NCI-H748 (cell line): ENCODE results near the gene KIRREL1.

Experiments
- DNase-seq: peaks from one replicate; lab custom pipeline; 2025; ENCODE audit not compliant: unreplicated experiment; lab: John Stamatoyannopoulos, UW

KIRREL1 gene

DNA sequence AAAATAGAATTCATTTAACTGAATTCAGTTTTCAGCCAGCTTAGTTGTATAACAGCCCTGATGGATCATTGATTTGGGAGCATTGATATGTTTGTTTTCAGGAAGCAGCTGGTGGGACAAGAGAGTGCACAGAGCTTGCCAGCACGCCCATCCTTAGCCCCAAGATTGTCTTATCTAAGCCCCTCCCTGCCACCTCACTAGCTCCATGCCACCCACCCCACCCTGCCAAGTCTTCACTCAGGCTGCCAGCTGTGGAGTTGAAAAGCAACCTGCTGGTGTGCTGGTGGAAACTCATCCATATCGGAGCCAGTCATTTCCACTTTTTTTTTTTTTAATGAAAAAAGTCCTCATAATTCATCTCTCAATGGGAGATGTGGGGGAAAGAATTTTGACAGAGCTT lies 11.8 kb downstream of the KIRREL1 start:
- no peak for DNase-seq

DNA sequence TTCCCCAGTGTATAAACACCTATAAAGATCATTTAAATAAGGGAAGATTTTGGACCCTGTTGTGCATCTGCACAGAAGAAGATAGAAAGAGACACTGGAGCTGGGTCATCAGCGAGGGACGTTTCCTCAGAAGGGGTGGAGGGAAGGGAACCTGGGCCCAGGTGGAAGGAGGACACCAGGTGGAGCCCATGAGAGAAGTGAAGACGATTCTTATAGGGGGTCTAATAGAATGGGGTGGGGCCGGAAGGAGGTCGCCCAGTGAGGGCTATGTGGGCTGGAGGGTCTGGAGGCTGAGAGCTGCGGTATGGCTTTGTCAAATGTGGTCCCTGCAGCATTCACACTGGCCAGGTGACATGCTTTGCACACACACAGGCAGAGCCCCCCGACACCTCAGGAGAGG lies 13.7 kb downstream of the KIRREL1 start:
- DNase-seq, result no peak

DNA sequence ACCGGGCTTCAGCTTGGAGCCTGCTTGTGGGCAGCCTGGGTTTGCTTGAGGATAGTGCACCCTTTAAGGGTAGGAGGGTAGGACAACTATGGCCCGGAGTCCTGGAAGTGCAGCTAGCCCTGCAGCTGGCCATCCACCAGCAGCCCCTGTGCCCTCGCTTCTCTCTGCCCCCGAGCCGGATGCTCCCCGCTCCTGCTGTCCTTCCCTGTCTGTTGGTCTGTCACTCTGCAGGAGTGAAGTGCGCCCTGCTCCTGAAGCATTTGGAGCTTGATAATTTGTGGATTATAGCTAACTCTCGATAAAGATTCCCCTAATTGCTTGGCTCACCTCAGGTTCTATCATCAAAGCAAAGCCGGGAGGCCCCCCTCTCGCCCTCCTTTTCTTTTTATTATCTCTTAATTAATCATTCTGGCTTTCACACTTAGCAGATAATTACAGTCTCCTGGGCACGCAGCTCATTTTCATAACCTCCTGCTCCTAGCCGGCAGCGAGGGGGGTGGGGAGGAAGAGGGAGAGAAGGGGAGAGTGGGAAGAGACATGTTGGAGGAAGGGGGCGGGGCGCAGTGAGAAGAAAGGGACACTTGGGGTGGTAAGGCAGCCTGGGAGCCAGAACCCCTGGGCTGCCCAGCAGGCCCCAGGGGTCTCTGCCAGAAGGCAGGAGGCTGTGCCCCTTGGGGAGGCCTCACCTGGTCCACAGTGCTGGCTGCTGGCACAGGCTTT lies 14.4 kb downstream of the KIRREL1 start:
- no peak for DNase-seq

DNA sequence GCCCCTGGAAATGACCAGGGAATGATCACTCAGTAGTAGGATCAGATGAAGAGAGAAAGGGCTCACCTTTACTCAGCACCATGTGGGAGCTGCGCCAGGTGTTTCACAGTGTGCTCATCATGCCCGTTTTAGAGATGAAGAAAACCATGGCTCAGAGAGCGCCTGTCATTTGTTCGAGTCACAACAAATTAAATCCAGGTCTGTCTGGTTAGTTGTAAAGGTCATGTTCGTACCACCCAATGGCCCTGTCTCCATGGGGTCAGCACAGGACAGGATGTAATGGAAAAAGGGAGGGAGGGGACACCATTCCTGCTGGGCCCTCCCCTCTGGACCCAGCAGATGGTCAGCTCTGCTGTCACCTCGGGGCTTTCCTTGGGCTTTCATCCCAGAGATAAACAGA lies 15.2 kb downstream of the KIRREL1 start:
- DNase-seq, result no peak

DNA sequence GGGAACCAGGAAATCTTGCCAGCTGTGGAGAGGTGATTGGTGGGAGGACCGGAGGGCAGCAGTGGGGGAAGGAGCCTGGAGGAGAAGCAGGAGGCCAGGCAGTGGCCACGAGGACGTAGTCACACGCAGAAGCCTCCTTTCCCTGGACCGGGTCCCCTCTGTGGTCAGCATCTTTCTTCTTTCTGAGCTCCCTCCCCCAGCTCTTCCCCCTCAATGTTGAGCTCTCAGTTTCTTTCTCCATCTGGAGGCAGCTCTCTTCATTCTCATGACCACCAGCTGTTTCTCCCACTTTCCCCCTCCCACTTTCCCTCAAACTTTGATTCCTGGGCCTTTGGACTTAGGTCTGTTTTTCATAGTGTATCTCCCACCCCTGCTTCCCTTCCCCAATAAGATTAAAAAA lies 18.3 kb downstream of the KIRREL1 start:
- no peak for DNase-seq

DNA sequence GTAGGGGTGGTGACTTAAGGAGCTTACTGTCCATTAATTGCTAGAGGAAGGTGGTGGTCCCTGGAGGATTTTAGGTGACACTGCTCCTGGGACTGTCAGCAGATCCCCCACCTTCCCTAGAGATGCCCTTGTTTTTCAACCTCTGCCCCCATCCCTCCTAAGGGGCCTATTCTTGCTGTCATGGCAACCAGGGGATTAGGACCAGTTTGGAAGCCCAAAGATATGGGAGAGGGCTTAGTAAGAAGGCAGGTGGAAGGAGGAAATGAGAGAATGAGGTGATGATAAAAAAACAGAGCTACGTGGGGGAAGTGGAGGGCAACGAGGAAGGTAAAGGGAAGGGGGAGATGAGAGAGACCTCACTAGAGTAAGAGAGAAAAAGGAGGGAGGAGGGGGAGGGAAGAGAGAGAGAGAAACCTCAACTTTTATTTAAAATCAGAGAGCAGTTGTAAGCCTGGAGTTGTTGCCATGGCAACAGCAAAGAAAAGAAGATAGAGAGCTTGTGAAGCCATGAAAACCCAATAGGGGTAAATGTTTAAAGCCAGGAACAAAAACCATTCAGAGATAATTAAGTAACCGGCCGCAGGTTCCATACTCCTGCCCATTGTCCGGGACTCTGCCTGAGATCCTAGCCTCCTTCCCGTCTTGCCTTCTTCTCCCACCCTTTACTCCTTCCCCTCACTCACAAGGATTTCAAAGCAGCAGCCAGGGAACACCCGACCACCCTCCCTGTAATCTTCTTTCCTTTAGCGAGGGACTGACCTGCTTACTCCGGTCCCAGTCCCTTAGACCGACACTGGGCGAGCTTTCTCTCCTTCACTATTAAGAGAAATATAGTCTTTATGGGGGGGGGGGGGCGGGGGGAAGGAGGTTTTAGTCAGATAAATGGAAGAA lies 20.6 kb downstream of the KIRREL1 start:
- DNase-seq, result peak; percentile 29

DNA sequence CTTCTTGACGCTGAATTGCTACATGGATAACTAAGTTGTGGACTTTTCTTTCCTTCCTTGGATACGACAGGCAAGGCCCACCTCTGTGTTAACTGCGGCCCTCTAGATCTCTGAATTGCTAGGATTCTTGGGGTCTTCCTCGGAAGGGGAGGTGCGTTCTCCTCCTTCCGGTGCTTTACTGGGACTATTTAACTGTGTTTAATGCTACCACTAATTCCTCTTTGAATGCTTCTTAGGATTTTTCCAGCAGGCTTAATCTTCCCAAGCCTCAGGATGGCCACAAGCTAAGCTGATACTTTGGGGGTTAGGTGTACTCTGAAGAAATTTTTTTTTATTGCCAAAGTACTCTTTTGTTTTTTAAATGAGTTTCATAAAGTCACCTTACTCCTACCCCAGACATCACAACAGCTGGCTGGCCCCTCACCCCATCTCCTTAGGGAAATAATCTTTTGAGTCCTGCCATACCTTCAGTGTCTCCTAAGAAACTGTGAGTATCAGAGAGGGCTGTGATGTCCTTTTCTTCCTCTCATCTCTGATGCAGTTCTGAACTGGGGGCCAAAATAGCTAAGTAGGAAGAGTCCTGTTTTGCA lies 21.4 kb downstream of the KIRREL1 start:
- no peak for DNase-seq

DNA sequence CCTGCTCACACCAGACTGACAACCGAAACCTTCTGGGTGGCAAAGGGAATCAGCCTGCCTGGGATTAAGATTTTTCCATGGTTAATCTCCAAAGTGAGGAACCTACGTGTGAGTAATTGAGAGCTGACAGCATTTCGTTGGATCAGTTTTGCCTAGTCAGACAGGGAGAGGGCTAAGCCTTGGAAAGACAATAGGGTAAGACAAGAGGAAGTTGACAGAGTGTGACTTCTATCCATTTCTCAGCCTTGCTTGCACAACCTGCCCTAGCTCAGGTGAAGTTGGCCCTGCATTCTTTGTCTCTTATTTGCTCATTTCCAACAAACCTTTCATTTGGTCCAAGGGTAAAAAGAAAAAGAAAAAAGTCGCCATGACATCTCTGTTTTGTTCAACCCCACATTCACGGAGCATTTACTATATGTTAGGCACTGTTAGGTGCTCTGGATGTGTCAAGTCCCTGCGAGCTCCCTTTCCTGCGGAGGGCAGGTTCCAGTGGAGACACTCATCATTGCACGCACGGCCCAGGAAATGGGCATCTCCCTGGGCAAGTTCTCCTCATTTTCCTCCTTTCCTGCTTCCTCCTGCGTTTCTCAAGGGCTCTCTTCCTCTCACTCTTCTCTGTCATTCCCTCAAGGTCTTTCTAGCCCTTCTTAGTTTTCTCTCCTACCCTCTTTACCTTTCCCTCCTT lies 23.3 kb downstream of the KIRREL1 start:
- no peak for DNase-seq

DNA sequence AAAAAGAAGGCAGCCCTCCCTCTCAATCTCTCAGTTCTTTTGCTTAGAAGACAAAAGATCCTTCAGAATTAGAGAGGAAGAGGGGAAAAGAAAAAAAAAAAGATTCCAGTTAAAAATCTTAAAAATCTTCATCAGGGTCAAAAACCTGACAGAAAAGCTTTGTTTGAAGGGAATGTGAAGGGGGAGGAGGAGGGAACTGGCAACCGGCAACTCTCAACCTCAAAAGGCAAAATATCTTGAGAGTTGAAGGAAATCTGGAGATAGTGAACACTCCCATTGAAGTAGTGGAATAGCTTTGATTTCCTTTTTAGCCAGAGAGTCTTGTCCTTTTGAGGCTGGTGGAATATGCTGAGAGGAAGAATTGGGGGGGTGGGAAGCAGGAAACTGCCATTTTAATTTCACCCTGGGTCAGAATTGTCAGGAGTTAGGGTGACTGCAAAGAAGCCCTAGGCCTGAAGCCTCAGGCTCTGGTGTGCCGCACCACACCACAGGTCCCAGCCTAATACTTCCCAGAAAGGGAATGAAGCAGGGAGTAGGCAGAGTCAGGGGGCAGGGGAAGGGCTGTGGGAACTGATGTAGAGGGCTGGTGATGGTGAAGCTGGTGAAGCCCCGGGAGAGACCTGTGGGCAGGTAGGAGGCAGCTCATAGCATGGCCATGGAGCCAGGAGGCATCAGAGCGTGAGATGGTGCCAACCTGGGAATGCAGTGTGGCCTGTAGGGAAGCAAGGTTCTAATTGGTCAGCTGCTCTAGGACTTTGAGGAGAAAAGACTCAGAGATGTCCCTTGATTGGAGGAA lies 24.6 kb downstream of the KIRREL1 start:
- no peak for DNase-seq

DNA sequence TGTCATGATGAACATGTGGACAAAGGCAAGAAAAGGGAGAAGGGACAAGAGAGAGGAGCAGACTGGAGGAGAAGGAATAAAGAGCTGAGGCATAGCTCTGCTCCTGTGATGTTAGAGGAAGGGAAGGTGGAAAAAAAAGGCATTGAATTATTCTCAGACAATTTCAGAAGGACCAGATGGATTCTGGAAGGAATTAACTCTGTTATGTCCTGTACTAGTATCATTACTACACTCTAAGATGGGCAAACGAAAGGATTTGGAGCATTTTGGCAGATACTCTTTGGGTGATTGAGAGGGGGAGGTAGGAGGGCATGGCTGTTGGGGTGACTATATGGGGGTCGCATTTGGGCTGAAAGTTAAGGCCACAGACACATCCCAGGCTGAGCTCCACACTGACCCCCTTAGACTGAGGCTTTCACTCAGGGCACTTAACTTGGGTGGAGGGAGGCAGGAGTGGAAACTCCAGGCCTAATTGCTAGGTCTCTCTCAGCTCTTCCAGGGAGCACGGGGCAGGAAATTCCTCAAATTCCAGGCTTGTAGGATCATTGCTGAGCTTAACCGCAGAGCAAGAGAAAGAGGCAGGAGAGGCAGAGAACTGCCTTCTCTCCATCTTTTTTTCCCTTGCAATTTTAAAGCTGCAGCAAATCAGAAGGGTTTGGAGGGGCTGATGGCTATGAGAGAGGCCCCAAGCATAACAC lies 25.9 kb downstream of the KIRREL1 start:
- no peak for DNase-seq

DNA sequence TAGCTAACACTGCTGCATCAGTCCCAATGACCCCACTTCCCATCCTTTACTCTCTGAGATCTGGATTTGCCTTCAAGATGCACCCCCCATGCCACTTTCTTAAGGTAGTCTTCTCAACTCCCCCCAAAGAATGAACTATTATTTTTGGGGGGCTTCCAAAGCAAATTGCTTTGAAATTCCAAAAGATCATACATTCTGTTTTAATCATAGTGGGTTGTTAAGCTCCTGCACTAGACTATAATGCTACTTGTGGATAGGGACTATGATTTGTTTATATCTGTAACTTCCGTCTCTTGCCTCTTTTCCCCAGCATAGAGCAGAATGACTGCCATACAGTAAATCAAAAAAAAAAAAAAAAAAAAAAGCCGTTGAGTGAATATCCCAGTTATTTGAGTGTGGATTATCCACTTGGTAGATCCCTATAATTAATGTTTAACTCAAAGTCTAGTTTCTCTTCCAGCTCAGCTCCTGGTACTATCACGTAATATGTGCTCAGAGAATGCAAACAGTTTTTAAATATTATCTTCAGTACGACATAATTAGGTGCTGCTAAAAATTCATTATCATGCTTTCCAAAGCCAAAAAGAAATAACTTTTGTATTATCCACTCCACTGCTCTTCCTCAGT lies 26.9 kb downstream of the KIRREL1 start:
- no peak for DNase-seq

DNA sequence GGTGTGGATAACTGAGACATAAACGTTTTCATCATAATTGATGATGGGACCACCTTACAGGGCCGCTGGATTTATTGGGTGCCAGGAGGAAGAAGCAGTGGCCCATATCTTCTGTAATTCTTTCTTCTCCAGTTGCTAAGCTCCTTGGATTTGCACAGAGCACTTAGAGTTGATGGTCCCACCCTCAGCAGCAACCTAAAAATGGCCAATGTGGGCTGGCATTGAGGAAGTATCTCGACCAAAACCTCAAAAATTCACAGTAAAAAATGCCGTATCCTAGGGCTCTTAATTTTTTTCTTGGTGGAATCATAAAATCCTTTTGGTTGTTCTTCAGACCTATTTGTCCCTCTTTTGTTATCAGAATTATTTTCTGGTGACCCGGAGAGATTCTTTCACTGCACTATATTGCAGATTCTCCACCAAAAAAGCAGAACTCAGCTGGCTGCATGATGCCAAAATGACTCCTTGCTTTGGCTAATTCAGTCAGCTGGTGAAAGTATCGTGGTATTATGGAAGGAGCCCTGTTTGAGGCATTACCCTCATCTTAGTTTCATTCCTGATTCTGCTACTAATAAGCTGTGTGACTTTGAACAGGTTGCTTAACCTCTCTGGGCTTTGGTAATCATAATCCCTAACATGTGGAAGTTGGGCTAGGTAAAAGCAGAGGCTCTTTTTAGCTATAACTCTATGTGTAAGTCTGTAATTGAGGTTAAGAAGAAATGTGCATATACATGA lies 27.6 kb downstream of the KIRREL1 start:
- no peak for DNase-seq

DNA sequence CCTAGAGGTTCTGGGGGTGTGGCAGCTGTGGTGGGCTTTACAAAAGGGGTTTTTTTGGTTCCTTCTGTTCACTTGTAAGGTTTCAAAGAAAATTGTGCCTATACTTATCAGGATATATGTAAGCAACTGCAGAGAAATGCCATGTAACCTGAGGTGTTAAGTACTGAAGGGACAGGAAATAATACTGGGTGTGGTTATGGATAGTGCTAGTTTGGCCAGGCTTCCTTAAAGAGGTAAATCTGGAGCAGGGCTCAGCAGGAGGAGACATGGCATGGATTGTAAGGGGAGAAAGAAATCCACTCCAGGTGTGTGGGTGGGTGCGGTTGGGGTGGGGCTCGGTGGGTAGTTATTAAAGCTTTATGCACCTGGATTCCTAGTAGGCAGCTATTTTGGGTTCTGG lies 28.3 kb downstream of the KIRREL1 start:
- DNase-seq, result no peak

DNA sequence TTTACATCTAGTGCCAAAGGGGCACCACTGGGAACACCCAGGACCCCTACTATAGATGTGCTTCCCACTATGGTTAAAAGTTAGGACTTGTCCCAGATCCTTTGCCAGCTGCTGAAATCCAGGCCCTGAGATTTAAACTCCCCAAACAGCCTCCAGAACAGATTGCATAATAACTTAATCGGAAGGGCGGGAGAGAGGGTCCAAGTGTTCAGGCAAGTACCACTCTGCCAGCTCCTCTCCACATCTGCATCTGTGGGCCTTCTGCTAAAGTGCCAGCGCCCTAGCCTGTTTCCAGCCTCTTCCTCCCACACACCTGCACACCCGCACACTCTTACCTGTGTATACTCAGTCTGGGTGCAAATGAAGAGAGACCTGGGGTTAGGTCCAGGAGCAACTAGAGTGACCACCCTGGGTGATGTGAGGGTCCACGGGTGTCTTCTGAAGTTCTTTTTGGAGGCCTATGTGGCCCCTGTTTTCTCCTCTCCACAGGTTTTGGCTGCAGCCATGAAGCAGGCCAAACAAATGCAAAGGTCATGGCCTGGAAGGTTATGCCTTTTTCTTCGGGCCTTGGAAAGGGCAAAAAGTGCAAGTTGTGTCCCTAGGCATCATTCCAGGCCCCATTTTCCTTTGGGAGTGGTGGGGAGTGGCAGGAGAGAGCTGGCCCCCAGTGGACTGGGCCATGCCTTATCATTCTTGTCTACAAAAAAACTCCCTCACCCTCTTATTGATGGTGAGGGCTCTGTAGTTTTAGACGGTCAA lies 29.3 kb downstream of the KIRREL1 start:
- no peak for DNase-seq

DNA sequence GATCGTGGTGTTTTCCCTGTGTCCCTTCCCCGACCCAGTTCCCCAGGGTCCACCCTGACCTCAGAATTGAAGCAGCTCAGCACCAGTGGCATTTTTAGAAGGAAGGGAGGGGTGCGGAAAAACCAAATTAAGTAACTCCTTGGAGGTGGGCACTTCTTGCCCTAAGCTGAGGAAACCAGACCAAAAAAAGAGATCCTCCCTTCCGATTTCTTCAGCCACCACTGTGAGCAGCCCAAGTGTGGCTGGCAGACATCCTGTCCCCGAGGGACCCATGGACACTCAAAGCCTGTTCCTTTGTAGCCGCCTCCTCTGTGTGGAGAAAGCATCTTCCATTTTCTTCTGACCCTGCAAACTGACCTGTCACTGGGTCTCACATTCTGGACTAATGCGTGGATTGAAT lies 31.3 kb downstream of the KIRREL1 start:
- DNase-seq, result no peak

DNA sequence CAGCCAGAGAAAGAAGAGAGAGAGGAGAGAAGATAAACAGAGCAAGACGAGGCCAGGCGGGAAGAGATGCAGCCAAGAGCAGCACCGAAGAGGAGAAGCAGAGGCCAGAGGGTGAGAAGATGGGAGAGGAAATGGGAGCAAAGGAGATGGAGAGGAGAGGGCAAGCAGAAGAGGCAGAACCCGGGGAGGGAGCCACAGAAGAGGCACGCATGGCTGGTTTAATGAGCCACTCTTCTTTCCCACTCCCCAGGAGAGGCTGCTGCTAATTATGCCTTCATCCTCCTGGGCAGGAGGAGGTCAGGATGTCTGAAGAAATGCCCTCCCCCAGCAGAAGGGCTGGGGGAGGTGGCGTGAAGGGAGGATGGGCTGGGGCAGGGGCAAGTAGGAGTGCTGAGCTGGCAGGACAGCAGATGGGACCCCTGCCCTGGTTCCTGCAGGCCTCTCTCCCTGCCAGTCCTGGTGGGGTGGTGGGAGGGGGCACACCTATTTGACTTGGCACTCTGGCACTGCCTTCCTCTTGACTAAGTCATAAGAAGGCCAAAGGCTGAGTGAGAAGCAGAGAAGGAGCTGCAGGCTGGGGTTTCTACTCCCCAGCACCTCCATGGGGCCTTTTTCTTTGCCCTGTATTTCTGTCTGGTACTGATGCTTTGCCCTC lies 32.3 kb downstream of the KIRREL1 start:
- no peak for DNase-seq

DNA sequence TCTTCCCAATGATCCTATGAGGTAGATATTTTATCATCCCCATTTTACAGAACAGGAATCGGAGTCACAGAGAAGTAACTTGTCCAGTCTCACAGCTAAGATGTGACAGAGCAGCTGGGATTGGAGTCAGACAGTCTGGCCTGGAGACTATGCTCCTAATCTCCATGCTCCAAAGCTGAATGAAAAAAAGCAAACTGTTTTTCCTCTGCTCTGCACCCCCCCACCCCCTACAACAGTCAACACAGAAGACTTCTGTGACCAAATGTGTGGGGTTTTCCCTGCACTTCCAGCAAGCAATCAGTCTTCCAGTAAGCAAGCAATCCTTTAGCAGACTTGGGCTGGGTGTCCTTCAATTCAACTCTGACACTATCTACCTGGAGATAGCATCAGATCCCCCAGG lies 33.2 kb downstream of the KIRREL1 start:
- no peak for DNase-seq

DNA sequence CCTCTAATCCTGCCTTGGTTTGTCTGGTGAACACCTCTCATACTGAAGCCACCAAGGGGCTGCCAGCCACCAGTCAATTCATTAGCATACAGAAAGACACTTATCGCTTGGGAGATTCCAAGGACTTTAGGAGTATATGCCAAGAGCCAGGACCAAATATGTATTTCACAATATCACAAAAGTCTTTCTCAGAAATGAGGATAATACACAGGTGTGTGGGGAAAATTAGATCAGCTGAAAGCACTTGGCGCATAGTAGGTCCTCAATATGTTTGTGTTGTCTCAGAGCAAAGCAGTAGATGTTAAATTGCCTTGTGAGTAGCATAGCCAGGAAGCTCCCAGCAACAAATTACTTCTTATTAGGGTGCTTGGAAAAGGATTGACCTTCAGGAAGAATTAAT lies 34.1 kb downstream of the KIRREL1 start:
- DNase-seq, result no peak
